ENCODE results near the gene SMS.

GRCh38 chrX:21955403-21956189, 15.1 kb downstream of the SMS start:
- no peak for TF ChIP-seq EZH2 (optimal IDR thresholded peaks at IDR 0.05; ENCODE audit: low read depth, low read length)
- no peak for TF ChIP-seq CTCF (IDR thresholded peaks at IDR 0.05; ENCODE audit: low read length)
- TF ChIP-seq EZH2phosphoT487 (IDR thresholded peaks at IDR 0.05; ENCODE audit: low read length): no peak
